ENCODE results near the gene ZDHHC4. TPM values are rescaled to one million over a fixed set of nuclear protein-coding genes. Genes with fewer than 3 reads are reported as not detected.
"Not testable (repeated sequence)": the region's sequence is repeated elsewhere in the genome, so short reads cannot be mapped to it uniquely, and the experiment has no call there.

ZDHHC4 gene
- total and polyA plus RNA-seq, 9 of the 15 experiments (the other 6 are each of a cell fraction or from before 2014, with no cell fraction given): 33.4 to 106 (median 58.3) TPM

DNA sequence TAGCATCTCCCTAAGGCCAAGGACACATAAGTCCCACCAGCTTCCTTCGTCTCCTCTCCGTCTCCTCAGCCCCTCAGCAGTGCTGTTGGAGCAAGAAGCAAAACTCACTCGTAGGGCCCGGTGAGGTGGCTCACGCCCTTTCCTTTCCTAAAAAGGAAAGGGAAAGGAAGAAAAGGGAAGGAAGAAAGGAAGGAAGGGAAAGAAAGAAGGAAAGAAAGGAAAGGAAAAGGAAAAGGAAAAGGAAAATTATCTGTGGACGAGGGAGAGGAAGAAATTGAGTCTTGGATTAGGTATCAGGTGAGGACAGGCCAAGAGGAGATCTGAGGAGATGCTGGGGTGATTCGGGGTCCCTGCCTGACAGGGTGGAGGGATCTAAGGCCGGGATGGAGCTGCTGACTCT is 56.8 kb downstream of the ZDHHC4 start:
- TF ChIP-seq PCBP2 (IDR thresholded peaks at IDR 0.05; ENCODE audit: low read depth, low read length, poor library complexity, severe bottlenecking) (no peak), HDGF (IDR thresholded peaks at IDR 0.05) (no peak), ZNF57 (CRISPR knock-in tag; IDR thresholded peaks at IDR 0.05) (no peak)

DNA sequence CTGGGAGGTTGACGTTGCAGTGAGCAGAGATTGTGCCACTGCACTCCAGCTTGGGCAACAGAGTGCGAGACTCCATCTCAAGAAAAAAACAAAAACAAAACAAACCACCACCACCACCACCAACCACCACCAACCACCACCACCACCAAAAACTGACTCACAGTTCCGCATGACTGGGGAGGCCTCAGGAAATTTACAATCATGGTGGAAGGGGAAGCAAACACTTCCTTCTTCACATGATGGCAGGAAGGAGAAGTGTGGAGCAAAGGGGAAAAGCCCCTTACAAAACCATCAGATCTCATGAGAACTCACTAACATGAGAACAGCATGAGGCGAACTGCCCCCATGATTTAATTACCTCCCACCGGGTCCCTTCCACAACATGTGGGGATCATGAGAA is 57.7 kb downstream of the ZDHHC4 start:
- POLR2A ChIA-PET; H4K20me1 ChIP-seq (replicated peaks; ENCODE audit: control insufficient read depth, insufficient read depth, low read length); DNase-seq (ENCODE audit: extremely low read depth in 1 of 4, low spot score in 3 of 4); ATAC-seq; H3K4me2 ChIP-seq (ENCODE audit: insufficient read depth, low read length); in situ Hi-C loops (cut with MboI); intact Hi-C loops (cut with micrococcal nuclease); H3K27ac ChIP-seq (ENCODE audit: extremely low read depth, low read depth, low read length); H2AFZ ChIP-seq (ENCODE audit: low read depth, low read length); H3K9me3 ChIP-seq (replicated peaks; ENCODE audit: control insufficient read depth, insufficient read depth, low read depth, low read length); H3K27me3 ChIP-seq (ENCODE audit: control insufficient read depth in 2 of 2, insufficient read depth in 2 of 2, low read length in 2 of 2); H3K9me1 ChIP-seq (ENCODE audit: control insufficient read depth, insufficient read depth, low read length); H3K9ac ChIP-seq (ENCODE audit: insufficient read depth in 1 of 2, low read depth in 2 of 2, low read length in 2 of 2); FAIRE-seq; BruUV-seq (replicated peaks); H3K4me3 ChIP-seq; CTCF ChIA-PET (ENCODE audit: low intra/inter-chr PET ratio): not testable (repeated sequence)
- H3K79me2 ChIP-seq (ENCODE audit: control insufficient read depth, insufficient read depth, low read length): peaks cover 36% of the 10 kb centered on the region
- H3K4me1 ChIP-seq (replicated peaks in 1 of 2; ENCODE audit: control insufficient read depth in 2 of 2, insufficient read depth in 2 of 2, low read length in 2 of 2): peaks cover 18 to 40% of the 10 kb centered on the region in 2 experiments; a peak in 4 of 5 replicates
- peak; percentile 40; the same call in 1 of the 2 replicates for TF ChIP-seq ZBTB1 (CRISPR knock-in tag; IDR thresholded peaks at IDR 0.05; ENCODE audit: borderline replicate concordance, low read depth)
- peaks cover 14% of the 10 kb centered on the region for H3K36me3 ChIP-seq (ENCODE audit: control insufficient read depth, insufficient read depth, low read length)
- 75% methylated on average over 5 of the region's 5 CpGs for WGBS (ENCODE audit: insufficient coverage, low coverage, missing lambda C conversion rate)

More for the DNA sequence above, 56.8 kb downstream of the ZDHHC4 start:
- FAIRE-seq (no peak), DNase-seq (ENCODE audit: extremely low read depth in 1 of 4, low spot score in 3 of 4) (no peak), ATAC-seq (no peak)
- Histone ChIP-seq H3K79me2 (ENCODE audit: control insufficient read depth, insufficient read depth, low read length) (peaks cover 27% of the 10 kb centered on the region), H3K9ac (ENCODE audit: insufficient read depth in 1 of 2, low read depth in 2 of 2, low read length in 2 of 2) (no peak overlapping the region), H4K20me1 (replicated peaks; ENCODE audit: control insufficient read depth, insufficient read depth, low read length) (no peaks in the 10 kb centered on the region), H3K9me1 (ENCODE audit: control insufficient read depth, insufficient read depth, low read length) (no peaks in the 10 kb centered on the region), H3K4me3 (no peak overlapping the region), H3K36me3 (ENCODE audit: control insufficient read depth, insufficient read depth, low read length) (peaks cover 5% of the 10 kb centered on the region; the same call in 2 of the 3 replicates), H3K4me1 (replicated peaks in 1 of 2; ENCODE audit: control insufficient read depth in 2 of 2, insufficient read depth in 2 of 2, low read length in 2 of 2) (peaks cover 8 to 31% of the 10 kb centered on the region in 2 experiments; a peak in 4 of 5 replicates), H3K27ac (ENCODE audit: extremely low read depth, low read depth, low read length) (no peak overlapping the region), H3K4me2 (ENCODE audit: insufficient read depth, low read length) (no peak overlapping the region), H3K9me3 (replicated peaks; ENCODE audit: control insufficient read depth, insufficient read depth, low read depth, low read length) (no peaks in the 10 kb centered on the region), H3K27me3 (ENCODE audit: control insufficient read depth in 2 of 2, insufficient read depth in 2 of 2, low read length in 2 of 2) (peaks cover 0 to 5% of the 10 kb centered on the region in 2 experiments; a peak in 1 of 5 replicates), H2AFZ (ENCODE audit: low read depth, low read length) (no peak overlapping the region)
- 57% methylated on average over 8 of the region's 8 CpGs for WGBS (ENCODE audit: insufficient coverage, low coverage, missing lambda C conversion rate)
- intact Hi-C loops (cut with micrococcal nuclease) (no loop called here), in situ Hi-C loops (cut with MboI) (no loop called here)
- POLR2A ChIA-PET: interaction anchor here (0.6 to 0.9 kb wide), 3 partner anchors 13 to 44 kb away, joined by 3 to 4 read pairs (median 4); partner anchors contain the start of gene INTS15
- no TSS peak for BruUV-seq (replicated peaks)
- CTCF ChIA-PET (ENCODE audit: low intra/inter-chr PET ratio): no interaction called here
